ENCODE data around the gene ALKBH6. TPM values are rescaled to one million over a fixed set of nuclear protein-coding genes. Genes with fewer than 3 reads are reported as not detected.

Gene ALKBH6
- total RNA-seq, 4 donors from 2014 or later, result 11.9 to 37.9 (median 25.0) TPM

GRCh38 chr19:36054733-36055686 lies 41.0 kb upstream of the ALKBH6 start, which contains the start of gene WDR62:
Gene WDR62 (plus strand): TSS chr19:36054897. CDS start chr19:36054972, 75 bp downstream.
- 1 to 3% methylated on average over 26 to 56 of the region's 76 CpGs for WGBS, 2 donors
- intact Hi-C loops (cut with DNase I; ENCODE audit: low total_unique reads), result loop anchor here (10.0 kb wide), 1 partner anchor 50 kb away; the partner anchor contains the start of gene SYNE4

DNA sequence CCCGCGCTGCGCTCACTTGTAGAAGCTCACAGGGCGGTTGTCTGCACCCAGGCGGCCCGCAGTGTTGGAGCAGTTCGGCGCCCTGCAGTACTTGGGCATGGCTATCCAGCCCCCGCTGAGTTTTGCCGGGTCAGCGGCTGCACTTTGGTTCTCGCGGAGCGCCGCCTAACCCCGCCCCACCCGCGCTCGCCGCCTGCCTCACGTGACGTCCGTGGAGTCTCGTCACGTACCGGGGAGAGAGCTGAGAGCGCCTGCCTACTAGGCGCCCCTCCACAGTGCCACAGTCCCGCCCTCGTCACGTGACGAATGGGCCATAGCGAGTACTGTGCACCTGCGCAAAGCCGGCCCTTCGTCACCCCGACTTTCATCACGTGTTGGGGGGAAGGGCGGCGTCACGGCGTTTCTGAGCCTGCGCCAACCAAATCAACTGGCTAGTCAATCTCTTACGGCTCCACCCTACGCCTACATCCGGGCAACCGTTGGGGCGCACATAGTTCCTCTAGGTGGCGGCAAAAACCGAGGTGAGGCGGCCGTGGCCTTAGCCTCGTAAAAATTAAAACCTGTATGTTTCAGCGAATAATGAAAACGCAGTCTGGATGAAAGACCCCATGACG lies 40.2 kb upstream of the ALKBH6 start, which contains the start of gene THAP8:
Gene THAP8, minus strand, starts transcription at position 167 of the 614 bp plus-strand sequence. Its CDS starts 68 bp downstream, at position 99.
- H3K4me3 ChIP-seq (ENCODE audit: low read depth, poor library complexity, severe bottlenecking), result peak within 1 kb of the TSS; percentile 36
- WGBS, 2 donors, result 0 to 1% methylated on average over 29 to 48 of the region's 56 CpGs
- TF ChIP-seq, protein P1, sequence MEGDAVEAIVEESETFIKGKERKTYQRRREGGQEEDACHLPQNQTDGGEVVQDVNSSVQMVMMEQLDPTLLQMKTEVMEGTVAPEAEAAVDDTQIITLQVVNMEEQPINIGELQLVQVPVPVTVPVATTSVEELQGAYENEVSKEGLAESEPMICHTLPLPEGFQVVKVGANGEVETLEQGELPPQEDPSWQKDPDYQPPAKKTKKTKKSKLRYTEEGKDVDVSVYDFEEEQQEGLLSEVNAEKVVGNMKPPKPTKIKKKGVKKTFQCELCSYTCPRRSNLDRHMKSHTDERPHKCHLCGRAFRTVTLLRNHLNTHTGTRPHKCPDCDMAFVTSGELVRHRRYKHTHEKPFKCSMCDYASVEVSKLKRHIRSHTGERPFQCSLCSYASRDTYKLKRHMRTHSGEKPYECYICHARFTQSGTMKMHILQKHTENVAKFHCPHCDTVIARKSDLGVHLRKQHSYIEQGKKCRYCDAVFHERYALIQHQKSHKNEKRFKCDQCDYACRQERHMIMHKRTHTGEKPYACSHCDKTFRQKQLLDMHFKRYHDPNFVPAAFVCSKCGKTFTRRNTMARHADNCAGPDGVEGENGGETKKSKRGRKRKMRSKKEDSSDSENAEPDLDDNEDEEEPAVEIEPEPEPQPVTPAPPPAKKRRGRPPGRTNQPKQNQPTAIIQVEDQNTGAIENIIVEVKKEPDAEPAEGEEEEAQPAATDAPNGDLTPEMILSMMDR (IDR thresholded peaks at IDR 0.05), result peak in 1 of 3 donors; percentile 56
- no peak for TF ChIP-seq POLR2A (IDR thresholded peaks at IDR 0.05)
- intact Hi-C loops (cut with DNase I; ENCODE audit: low total_unique reads), result loop anchor here (10.0 kb wide), 1 partner anchor 49 kb away; the partner anchor contains the start of gene SYNE4
- peak; percentile 100 for DNase-seq (ENCODE audit: low spot score in 2 of 2)

More at GRCh38 chr19:36054733-36055686, 41.0 kb upstream of the ALKBH6 start, which contains the start of gene WDR62:
- peak; percentile 90 to 98 for DNase-seq (ENCODE audit: low spot score in 2 of 2)
- H3K4me3 ChIP-seq (ENCODE audit: low read depth, poor library complexity, severe bottlenecking), result peak within 1 kb of the TSS; percentile 36
- no peak for TF ChIP-seq POLR2A (IDR thresholded peaks at IDR 0.05)
- TF ChIP-seq, protein P1 (IDR thresholded peaks at IDR 0.05), result no peak

- DNase-seq (ENCODE audit: low spot score in 2 of 2), result no peak
- no peak for TF ChIP-seq POLR2A (IDR thresholded peaks at IDR 0.05)
- TF ChIP-seq, protein P1 (IDR thresholded peaks at IDR 0.05), result no peak
- 90 to 92% methylated on average over 4 of the region's 4 CpGs for WGBS, 2 donors
- no peak overlapping the region for H3K4me3 ChIP-seq (ENCODE audit: low read depth, poor library complexity, severe bottlenecking)
- intact Hi-C loops (cut with DNase I; ENCODE audit: low total_unique reads), result loop anchor here (10.0 kb wide), 1 partner anchor 47 kb away; the partner anchor contains the start of gene SYNE4
Measured at GRCh38 chr19:36051637-36052036, 37.6 kb upstream of the ALKBH6 start.

DNA sequence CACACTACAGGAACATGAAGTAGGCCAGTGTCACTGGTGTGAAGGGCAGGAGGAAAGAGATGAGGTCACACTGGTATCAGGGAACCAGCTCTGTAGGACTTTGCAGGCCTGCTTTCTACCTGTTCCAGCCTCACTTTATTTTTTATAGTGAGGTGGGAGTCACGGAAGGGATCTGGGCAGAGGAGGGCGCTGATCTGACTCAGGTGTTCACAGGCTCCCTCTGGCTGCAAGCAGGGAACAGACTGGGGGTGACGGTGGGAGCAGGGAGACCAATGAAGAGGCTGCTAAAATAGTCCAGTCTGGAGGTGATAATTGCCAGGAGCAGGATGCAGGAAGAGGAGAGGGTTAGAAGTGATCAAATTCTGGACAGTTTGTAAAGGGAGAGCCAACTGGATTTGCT lies 37.2 kb upstream of the ALKBH6 start:
- H3K4me3 ChIP-seq (ENCODE audit: low read depth, poor library complexity, severe bottlenecking), result no peak overlapping the region
- intact Hi-C loops (cut with DNase I; ENCODE audit: low total_unique reads), result loop anchor here (10.0 kb wide), 1 partner anchor 46 kb away; the partner anchor contains the start of gene SYNE4
- WGBS, 2 donors, result 63 to 77% methylated on average over 3 of the region's 3 CpGs
- TF ChIP-seq POLR2A (IDR thresholded peaks at IDR 0.05), result no peak
- TF ChIP-seq, protein P1 (IDR thresholded peaks at IDR 0.05), result no peak
- no peak for DNase-seq (ENCODE audit: low spot score in 2 of 2)

DNA sequence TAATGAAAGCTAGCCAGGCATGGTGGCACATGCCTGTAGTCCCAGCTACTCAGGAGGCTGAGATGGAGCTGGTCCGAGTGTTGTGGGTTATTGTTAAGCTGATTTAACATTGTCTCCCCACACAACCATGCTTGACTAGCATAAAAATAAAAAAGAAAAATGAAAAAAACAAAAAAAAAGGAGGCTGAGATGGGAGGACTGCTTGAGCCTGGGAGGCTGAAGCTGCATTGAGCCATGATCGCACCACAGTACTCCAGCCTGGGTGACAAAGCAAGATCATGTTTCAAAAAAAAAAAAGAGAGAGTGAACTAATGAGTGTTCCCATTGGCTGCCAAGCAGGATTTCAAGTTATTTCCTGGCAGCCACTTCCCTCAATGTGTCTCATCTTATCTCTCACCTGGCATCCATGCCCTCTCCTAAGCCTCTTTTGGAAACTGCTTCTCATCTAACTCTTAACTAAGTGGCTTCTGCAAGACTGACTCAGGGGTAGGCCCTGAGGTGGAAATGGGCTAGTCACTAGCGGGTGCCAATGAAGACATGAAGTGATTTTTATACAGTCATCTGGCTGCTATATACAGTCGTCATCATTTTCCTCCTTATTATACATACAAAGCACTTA lies 35.2 kb upstream of the ALKBH6 start:
- 67 to 75% methylated on average over 4 of the region's 4 CpGs for WGBS, 2 donors
- intact Hi-C loops (cut with DNase I; ENCODE audit: low total_unique reads), result no loop called here
- TF ChIP-seq, protein P1 (IDR thresholded peaks at IDR 0.05), result no peak
- no peak for TF ChIP-seq POLR2A (IDR thresholded peaks at IDR 0.05)
- H3K4me3 ChIP-seq (ENCODE audit: low read depth, poor library complexity, severe bottlenecking), result no peak overlapping the region
- no peak for DNase-seq (ENCODE audit: low spot score in 2 of 2)

All from lower leg skin (tissue), 4 donors.